ENCODE results near the gene WASL.
"Not testable (repeated sequence)": the region's sequence is repeated elsewhere in the genome, so short reads cannot be mapped to it uniquely, and the experiment has no call there.

WASL gene

GRCh38 chr7:123748734-123749536, at the start of gene WASL:
Gene WASL, minus strand, starts transcription at chr7:123749003. Its CDS starts 269 bp downstream, at chr7:123748734.
- DNase-seq = peak; percentile 92

GRCh38 chr7:123797673-123798531, 49.1 kb upstream of the WASL start:
- DNase-seq = peak; percentile 10

- DNase-seq = no peak
Observed at GRCh38 chr7:123796568-123796967, 47.8 kb upstream of the WASL start.

GRCh38 chr7:123795917-123796316, 47.1 kb upstream of the WASL start:
- DNase-seq = no peak

- DNase-seq = not testable (repeated sequence)
Observed at GRCh38 chr7:123795116-123795515, 46.3 kb upstream of the WASL start.

- no peak for DNase-seq
Observed at GRCh38 chr7:123792547-123792946, 43.7 kb upstream of the WASL start.

GRCh38 chr7:123791001-123791400, 42.2 kb upstream of the WASL start:
- DNase-seq = no peak

- DNase-seq = no peak
Observed at GRCh38 chr7:123789817-123790216, 41.0 kb upstream of the WASL start.

- DNase-seq = no peak
Observed at GRCh38 chr7:123789206-123789784, 40.5 kb upstream of the WASL start.

- DNase-seq = no peak
Observed at GRCh38 chr7:123788584-123788983, 39.8 kb upstream of the WASL start.

GRCh38 chr7:123787220-123788007, 38.6 kb upstream of the WASL start:
- no peak for DNase-seq

- DNase-seq = no peak
Observed at GRCh38 chr7:123784263-123784662, 35.5 kb upstream of the WASL start.

GRCh38 chr7:123783820-123784219, 35.0 kb upstream of the WASL start:
- DNase-seq = no peak

- no peak for DNase-seq
Observed at GRCh38 chr7:123782071-123782798, 33.4 kb upstream of the WASL start.

- not testable (repeated sequence) for DNase-seq
Observed at GRCh38 chr7:123780472-123780871, 31.7 kb upstream of the WASL start.

- no peak for DNase-seq
Observed at GRCh38 chr7:123774496-123774895, 25.7 kb upstream of the WASL start.

GRCh38 chr7:123773481-123773880, 24.7 kb upstream of the WASL start:
- DNase-seq = no peak

GRCh38 chr7:123772652-123773051, 23.8 kb upstream of the WASL start:
- no peak for DNase-seq

- DNase-seq = no peak
Observed at GRCh38 chr7:123771846-123772245, 23.0 kb upstream of the WASL start.

- no peak for DNase-seq
Observed at GRCh38 chr7:123771256-123771655, 22.5 kb upstream of the WASL start.

GRCh38 chr7:123770378-123770777, 21.6 kb upstream of the WASL start:
- DNase-seq = no peak

GRCh38 chr7:123769371-123769770, 20.6 kb upstream of the WASL start:
- no peak for DNase-seq
